GM12892 (cell line): ENCODE measurements around the gene MFAP4.

Source experiments
- POLR2A ChIP-seq: IDR thresholded peaks from 2 replicates; pipeline ENCODE4 v1.6.1; 2011; ENCODE audit warnings: low read depth, low read length, control low read depth
- POLR2AphosphoS5 ChIP-seq: IDR thresholded peaks from 2 replicates; pipeline ENCODE4 v1.6.1; 2011; ENCODE audit warnings: low read depth, low read length, control low read depth
- TAF1 ChIP-seq: IDR thresholded peaks from 2 replicates; pipeline ENCODE4 v1.6.1; 2011; ENCODE audit warnings: low read depth, mild to moderate bottlenecking, control low read depth, low read length, borderline replicate concordance

- no peak for TF ChIP-seq POLR2A
- TF ChIP-seq TAF1, result no peak
- TF ChIP-seq POLR2AphosphoS5, result no peak
Observed at GRCh38 chr17:19376811-19377210, 10.2 kb downstream of the MFAP4 start.
